Ishikawa (cell line): ENCODE measurements around the gene XAGE2.
A peak's percentile ranks its signal among the peaks of the same experiment; 100 is the strongest.

Experiments
- CEBPB ChIP-seq: IDR thresholded peaks from 2 replicates; pipeline ENCODE4 v1.6.1; 2012
- CREB1 ChIP-seq: IDR thresholded peaks from 2 replicates; pipeline ENCODE4 v1.6.1; 2012; ENCODE audit warnings: low read depth
- EGR1 ChIP-seq: IDR thresholded peaks from 2 replicates; pipeline ENCODE4 v1.6.1; 2012
- EP300 ChIP-seq: IDR thresholded peaks from 2 replicates; pipeline ENCODE4 v1.6.1; 2012; ENCODE audit warnings: borderline replicate concordance
- FOXM1 ChIP-seq: IDR thresholded peaks from 2 replicates; pipeline ENCODE4 v1.6.1; 2012; ENCODE audit warnings: low read depth, borderline replicate concordance
- NFIC ChIP-seq: IDR thresholded peaks from 2 replicates; pipeline ENCODE4 v1.6.1; 2012
- RAD21 ChIP-seq: IDR thresholded peaks from 2 replicates; pipeline ENCODE4 v1.6.1; 2012; ENCODE audit warnings: low read depth
- REST ChIP-seq: IDR thresholded peaks from 2 replicates; pipeline ENCODE4 v1.6.1; 2012; ENCODE audit warnings: low read depth, mild to moderate bottlenecking
- TAF1 ChIP-seq: IDR thresholded peaks from 2 replicates; pipeline ENCODE4 v1.6.1; 2012; ENCODE audit warnings: low read depth, mild to moderate bottlenecking
- TCF12 ChIP-seq: IDR thresholded peaks from 2 replicates; pipeline ENCODE4 v1.6.1; 2012; ENCODE audit warnings: low read depth
- TEAD4 ChIP-seq: IDR thresholded peaks from 2 replicates; pipeline ENCODE4 v1.6.1; 2012
- YY1 ChIP-seq: IDR thresholded peaks from 2 replicates; pipeline ENCODE4 v1.6.1; 2012; ENCODE audit warnings: low read depth
- ZBTB7A ChIP-seq: IDR thresholded peaks from 2 replicates; pipeline ENCODE4 v1.6.1; 2012; ENCODE audit warnings: low read depth
- TF ChIP-seq, protein P1 (sequence below): IDR thresholded peaks from 2 replicates; pipeline ENCODE4 v1.6.1; 2012
- TF ChIP-seq, protein P2 (sequence below): IDR thresholded peaks from 2 replicates; pipeline ENCODE4 v1.6.1; 2012

XAGE2 gene

GRCh38 chrX:52368368-52369055 is at the start of gene XAGE2:
Gene XAGE2 (plus strand): TSS chrX:52369021. CDS start chrX:52370015, 994 bp downstream.
- TF ChIP-seq REST = no peak
- TF ChIP-seq EP300 = no peak
- TF ChIP-seq, protein P1, sequence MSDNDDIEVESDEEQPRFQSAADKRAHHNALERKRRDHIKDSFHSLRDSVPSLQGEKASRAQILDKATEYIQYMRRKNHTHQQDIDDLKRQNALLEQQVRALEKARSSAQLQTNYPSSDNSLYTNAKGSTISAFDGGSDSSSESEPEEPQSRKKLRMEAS = no peak
- TF ChIP-seq ZBTB7A = no peak
- no peak for TF ChIP-seq CEBPB

DNA sequence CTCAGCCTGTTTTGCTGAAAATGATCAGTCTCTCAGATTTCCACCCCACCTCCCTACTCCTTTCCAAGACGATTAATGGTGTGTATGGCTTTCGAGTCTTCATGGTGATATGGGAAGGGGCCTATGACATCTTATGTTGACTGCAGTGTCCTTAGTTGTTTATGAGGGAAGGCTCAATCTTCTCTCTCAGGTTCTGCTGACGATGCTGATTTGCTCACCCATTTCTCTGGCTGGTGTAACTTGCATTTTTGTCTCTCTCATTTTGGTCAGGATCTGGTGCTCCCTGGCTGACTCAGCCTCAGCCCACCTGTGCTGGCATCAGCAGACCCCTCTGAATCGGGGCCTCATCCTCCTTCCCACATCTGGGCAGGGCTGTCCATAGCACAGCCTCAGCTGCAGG is 31.4 kb upstream of the XAGE2 start:
- no peak for TF ChIP-seq RAD21
- TF ChIP-seq REST = no peak
- TF ChIP-seq CEBPB = no peak
- TF ChIP-seq TEAD4 = no peak
- TF ChIP-seq, protein P1 = no peak
- TF ChIP-seq FOXM1 = no peak
- TF ChIP-seq, protein P2, sequence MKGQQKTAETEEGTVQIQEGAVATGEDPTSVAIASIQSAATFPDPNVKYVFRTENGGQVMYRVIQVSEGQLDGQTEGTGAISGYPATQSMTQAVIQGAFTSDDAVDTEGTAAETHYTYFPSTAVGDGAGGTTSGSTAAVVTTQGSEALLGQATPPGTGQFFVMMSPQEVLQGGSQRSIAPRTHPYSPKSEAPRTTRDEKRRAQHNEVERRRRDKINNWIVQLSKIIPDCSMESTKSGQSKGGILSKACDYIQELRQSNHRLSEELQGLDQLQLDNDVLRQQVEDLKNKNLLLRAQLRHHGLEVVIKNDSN = no peak
- TF ChIP-seq CREB1 = no peak
- no peak for TF ChIP-seq NFIC
- TF ChIP-seq ZBTB7A = no peak
- TF ChIP-seq TCF12 = no peak
- no peak for TF ChIP-seq EGR1
- TF ChIP-seq YY1 = no peak
- no peak for TF ChIP-seq TAF1
- TF ChIP-seq EP300 = no peak

DNA sequence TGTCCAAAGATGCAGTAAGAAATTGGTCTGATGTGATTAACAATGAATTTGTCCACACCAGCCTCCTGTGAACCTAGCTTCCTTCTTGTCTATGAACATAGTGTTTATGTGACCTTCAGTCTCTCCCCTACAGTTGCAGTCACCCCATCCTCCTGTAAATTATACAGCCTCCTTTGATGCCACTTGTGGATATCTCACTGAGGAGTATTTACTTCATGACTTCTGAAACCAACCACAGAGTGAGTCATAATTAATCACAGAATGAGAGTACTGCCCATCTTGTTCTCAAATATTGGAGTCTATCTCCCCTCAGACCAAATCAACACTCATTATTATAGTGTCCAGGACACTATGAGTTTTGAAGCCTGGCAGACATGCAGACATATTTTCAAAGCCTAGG is 27.3 kb upstream of the XAGE2 start:
- TF ChIP-seq CREB1 = no peak
- no peak for TF ChIP-seq FOXM1
- TF ChIP-seq, protein P2 = no peak
- TF ChIP-seq RAD21 = no peak
- no peak for TF ChIP-seq CEBPB
- TF ChIP-seq, protein P1 = no peak
- no peak for TF ChIP-seq REST
- TF ChIP-seq ZBTB7A = no peak

DNA sequence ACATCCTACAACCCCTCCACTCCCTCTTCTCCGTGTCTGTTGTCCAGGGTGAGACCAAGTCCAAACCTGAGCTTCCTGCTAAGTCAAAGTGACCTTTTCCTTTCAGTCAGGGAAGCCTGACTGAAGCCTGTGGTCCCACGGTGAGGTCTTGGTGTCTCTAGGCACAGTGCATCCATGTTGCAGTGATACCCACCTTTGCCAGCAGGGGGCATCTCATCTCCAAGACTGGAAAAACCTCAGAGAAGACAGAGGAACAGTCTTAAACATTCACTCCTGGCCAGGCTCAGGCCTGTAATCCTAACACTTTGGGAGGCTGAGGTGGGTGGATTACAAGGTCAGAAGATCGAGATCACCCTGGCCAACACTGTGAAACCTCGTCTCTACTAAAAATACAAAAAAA is 23.4 kb upstream of the XAGE2 start:
- TF ChIP-seq RAD21 = peak; percentile 47
